A673 (cell line): ENCODE data around the gene DNAH1. TPM values are rescaled to one million over a fixed set of nuclear protein-coding genes. Genes with fewer than 3 reads are reported as not detected.

ENCODE experiments used
- BruUV-seq: library from RNA; stranded (reverse); fragments of 400-500 nt; replicated peaks from 2 replicates; lab custom pipeline; 2021; lab: Mats Ljungman, UMichigan
- CTCF ChIA-PET: fragments of 300-600 bp; sonication (Branson Sonifier 250); formaldehyde crosslinking; loops from one replicate; lab custom pipeline; 2022; ENCODE audit warnings: antibody characterized with exemption; lab: Charles Lee
- POLR2A ChIA-PET: fragments of 300-600 bp; sonication (Branson Sonifier 250); formaldehyde crosslinking; loops from one replicate; lab custom pipeline; 2022; ENCODE audit warnings: antibody characterized with exemption; ENCODE audit not compliant: low non-redundant PET; lab: Charles Lee
- DNase-seq: peaks from one replicate; pipeline ENCODE4 v3.0.0-alpha.2; 2015; ENCODE audit warnings: low spot score
- H3K27ac ChIP-seq: fragments of 200-600 bp; sonication (generic); 2 replicates; pipeline ENCODE4 v1.5.1; 2016; ENCODE audit warnings: mixed run types, low read depth, mild to moderate bottlenecking, mixed read lengths, antibody characterized with exemption, low read length; ENCODE audit not compliant: poor library complexity, severe bottlenecking
- H3K27me3 ChIP-seq: fragments of 200-600 bp; sonication (generic); replicated peaks from 2 replicates; pipeline ENCODE4 v1.6.1; 2017; ENCODE audit warnings: mixed run types, low read depth, mild to moderate bottlenecking, mixed read lengths, antibody characterized with exemption, low read length; ENCODE audit not compliant: insufficient read depth, poor library complexity
- H3K36me3 ChIP-seq: fragments of 200-600 bp; sonication (generic); 2 replicates; pipeline ENCODE4 v1.6.1; 2016; ENCODE audit warnings: mixed run types, mild to moderate bottlenecking, mixed read lengths, antibody characterized with exemption, low read length; ENCODE audit not compliant: insufficient read depth, poor library complexity, severe bottlenecking
- H3K4me1 ChIP-seq: fragments of 200-600 bp; sonication (generic); 2 replicates; pipeline ENCODE4 v1.6.1; 2017; ENCODE audit warnings: mixed run types, mild to moderate bottlenecking, mixed read lengths, antibody characterized with exemption, low read length; ENCODE audit not compliant: insufficient read depth, poor library complexity, severe bottlenecking
- H3K4me3 ChIP-seq: fragments of 200-600 bp; sonication (generic); 2 replicates; pipeline ENCODE4 v1.5.1; 2016; ENCODE audit warnings: low read depth, mixed run types, mild to moderate bottlenecking, mixed read lengths, low read length; ENCODE audit not compliant: poor library complexity, severe bottlenecking
- H3K9me3 ChIP-seq: fragments of 200-600 bp; sonication (generic); 2 replicates; pipeline ENCODE4 v1.6.1; 2016; ENCODE audit warnings: mixed run types, low read depth, mild to moderate bottlenecking, mixed read lengths, antibody characterized with exemption, low read length; ENCODE audit not compliant: poor library complexity, severe bottlenecking
- EZH2 ChIP-seq: fragments of 200-600 bp; sonication (generic); IDR thresholded peaks from 2 replicates; pipeline ENCODE4 v1.6.1; 2017; ENCODE audit warnings: borderline replicate concordance, low read depth, mild to moderate bottlenecking, mixed read lengths, antibody characterized with exemption, low read length; ENCODE audit not compliant: poor library complexity, severe bottlenecking
- intact Hi-C: fragments of 100-400 bp; cut with micrococcal nuclease; formaldehyde crosslinking; loops from one replicate; pipeline ENCODE4 v1.10.0; 2022; ENCODE audit not compliant: unreplicated experiment
- total RNA-seq: library from RNA; stranded (reverse); gene quantifications from 2 replicates; pipeline ENCODE4 v1.2.3, GENCODE V29; 2021
- TF ChIP-seq, protein P1 (sequence below): fragments of 300-800, 200-600 bp; sonication (generic); conservative IDR thresholded peaks from 2 replicates; pipeline ENCODE4 v1.5.1; 2017; ENCODE audit warnings: low read depth, mild to moderate bottlenecking, antibody characterized with exemption, low read length, moderate library complexity, mixed read lengths

The DNAH1 gene
- total RNA-seq, 1 experiment from 2014 or later: 1.3 TPM

DNA sequence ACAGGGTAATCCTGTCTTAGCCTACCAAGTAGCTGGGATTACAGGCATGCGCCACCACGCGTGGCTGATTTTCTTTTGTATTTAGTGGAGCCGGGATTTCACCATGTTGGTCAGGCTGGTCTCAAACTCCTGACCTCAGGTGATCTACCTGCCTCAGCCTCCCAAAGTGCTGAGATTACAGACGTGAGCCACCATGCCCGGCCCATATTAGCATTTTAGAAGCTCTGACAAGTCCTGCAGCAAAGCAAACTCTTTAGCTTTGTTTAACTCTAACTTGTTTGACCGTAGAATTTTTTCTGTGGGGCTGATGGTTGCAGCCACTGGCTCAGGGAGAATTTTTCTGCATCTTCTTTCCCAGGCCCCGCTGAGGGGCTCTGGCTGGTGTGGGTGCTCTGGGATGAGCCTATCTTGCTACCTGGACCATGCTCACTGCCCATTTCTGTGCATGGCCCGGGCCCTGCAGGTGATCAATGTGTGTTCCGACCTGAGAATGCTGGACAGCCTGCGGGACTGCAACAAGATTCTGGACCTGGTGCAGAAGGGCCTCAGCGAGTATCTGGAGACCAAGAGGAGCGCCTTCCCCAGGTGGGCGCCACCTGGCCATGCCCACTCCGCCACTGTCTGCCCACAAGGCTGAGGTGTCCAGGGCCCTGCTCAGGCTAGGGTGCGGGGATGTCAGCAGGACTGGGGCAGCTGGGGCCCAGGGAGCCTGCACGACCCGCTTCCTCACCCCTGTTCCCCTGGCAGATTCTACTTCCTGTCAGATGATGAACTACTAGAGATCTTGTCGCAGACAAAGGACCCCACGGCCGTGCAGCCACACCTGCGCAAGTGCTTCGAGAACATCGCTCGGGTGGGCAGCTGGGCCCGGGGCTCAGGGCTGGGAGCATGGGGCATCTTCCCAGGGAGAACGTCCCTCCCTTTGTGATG lies 41.3 kb downstream of the DNAH1 start:
- POLR2A ChIA-PET: no interaction called here
- intact Hi-C loops: no loop called here
- Histone ChIP-seq H3K27ac (no peak overlapping the region), H3K9me3 (no peaks in the 10 kb centered on the region), H3K4me3 (no peak overlapping the region), H3K36me3 (no peaks in the 10 kb centered on the region), H3K27me3 (no peaks in the 10 kb centered on the region), H3K4me1 (no peaks in the 10 kb centered on the region)
- no peak for TF ChIP-seq EZH2
- TF ChIP-seq, protein P1, sequence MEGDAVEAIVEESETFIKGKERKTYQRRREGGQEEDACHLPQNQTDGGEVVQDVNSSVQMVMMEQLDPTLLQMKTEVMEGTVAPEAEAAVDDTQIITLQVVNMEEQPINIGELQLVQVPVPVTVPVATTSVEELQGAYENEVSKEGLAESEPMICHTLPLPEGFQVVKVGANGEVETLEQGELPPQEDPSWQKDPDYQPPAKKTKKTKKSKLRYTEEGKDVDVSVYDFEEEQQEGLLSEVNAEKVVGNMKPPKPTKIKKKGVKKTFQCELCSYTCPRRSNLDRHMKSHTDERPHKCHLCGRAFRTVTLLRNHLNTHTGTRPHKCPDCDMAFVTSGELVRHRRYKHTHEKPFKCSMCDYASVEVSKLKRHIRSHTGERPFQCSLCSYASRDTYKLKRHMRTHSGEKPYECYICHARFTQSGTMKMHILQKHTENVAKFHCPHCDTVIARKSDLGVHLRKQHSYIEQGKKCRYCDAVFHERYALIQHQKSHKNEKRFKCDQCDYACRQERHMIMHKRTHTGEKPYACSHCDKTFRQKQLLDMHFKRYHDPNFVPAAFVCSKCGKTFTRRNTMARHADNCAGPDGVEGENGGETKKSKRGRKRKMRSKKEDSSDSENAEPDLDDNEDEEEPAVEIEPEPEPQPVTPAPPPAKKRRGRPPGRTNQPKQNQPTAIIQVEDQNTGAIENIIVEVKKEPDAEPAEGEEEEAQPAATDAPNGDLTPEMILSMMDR: no peak
- no TSS peak for BruUV-seq
- no peak for DNase-seq
- CTCF ChIA-PET: no interaction called here

DNA sequence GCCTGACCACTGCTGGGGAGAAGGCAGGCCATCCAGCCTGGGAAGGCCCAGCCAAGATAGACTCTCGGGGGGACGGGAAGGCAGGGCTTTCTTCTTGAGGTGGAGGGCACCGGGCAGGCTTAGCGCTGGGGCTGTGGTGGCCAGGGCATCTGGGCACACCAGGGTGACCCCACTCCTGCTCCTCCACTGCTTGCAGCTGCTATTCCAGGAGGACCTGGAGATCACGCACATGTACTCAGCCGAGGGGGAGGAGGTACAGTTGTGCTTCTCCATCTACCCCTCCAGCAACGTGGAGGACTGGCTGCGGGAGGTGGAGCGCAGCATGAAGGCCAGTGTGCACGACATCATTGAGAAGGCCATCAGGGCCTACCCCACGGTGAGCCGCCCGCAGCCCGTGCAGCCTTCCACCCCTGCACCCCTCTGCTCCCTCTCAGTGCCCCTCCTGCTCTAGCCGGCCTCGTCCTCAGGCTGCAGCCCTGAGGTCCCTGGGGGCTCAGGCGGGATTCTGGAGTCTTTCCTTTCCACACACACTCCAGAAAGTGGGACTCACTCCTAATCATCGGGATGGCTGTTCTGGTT lies 42.3 kb downstream of the DNAH1 start:
- TF ChIP-seq, protein P1: no peak
- no peak for TF ChIP-seq EZH2
- DNase-seq: no peak
- no TSS peak for BruUV-seq
- ChIA-PET POLR2A (no interaction called here), CTCF (no interaction called here)
- no peaks in the 10 kb centered on the region for H3K36me3 ChIP-seq
- H3K4me1 ChIP-seq: no peaks in the 10 kb centered on the region
- H3K27ac ChIP-seq: no peak overlapping the region
- H3K4me3 ChIP-seq: no peak overlapping the region
- intact Hi-C loops: no loop called here
- no peaks in the 10 kb centered on the region for H3K9me3 ChIP-seq
- no peaks in the 10 kb centered on the region for H3K27me3 ChIP-seq

DNA sequence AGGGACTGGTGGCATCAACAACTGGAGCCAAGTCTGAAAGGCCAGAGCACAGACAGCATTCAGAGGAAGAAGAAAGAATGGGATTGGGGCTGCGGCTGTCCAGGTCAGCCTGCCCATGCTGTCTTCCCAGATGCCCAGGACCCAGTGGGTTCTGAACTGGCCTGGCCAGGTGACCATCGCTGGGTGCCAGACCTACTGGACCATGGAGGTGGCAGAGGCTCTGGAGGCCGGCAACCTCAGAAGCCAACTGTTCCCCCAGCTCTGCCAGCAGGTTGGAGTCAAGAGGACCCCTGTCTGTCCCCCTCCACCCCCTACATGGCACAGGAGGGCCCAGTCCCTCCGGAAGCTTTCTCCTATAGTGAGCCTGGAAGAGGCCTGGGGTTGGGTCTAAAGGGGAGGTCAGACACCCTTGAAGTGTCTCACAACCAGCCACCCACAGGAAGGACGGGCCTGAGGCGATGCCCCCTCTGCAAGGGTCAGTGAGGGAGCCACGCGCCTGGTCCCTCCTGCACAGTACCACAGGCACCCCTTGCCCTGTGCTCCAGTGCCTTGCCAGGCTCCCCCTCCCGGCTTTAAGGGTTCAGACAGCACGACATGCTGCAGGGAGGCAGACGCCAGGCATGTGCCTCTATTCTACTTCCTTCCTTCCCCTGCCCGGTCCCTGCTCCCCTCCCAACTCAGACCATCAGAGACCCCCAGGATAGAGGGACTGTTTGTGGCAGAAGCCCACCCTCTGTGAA lies 43.2 kb downstream of the DNAH1 start:
- intact Hi-C loops: no loop called here
- Histone ChIP-seq H3K27me3 (no peaks in the 10 kb centered on the region), H3K9me3 (no peaks in the 10 kb centered on the region), H3K4me3 (no peak overlapping the region), H3K36me3 (no peaks in the 10 kb centered on the region), H3K27ac (no peak overlapping the region), H3K4me1 (no peaks in the 10 kb centered on the region)
- CTCF ChIA-PET: no interaction called here
- POLR2A ChIA-PET: no interaction called here
- DNase-seq: no peak
- TF ChIP-seq EZH2: no peak
- TF ChIP-seq, protein P1: no peak
- no TSS peak for BruUV-seq
